EL (cell line): ENCODE measurements around the gene TACC2.
"Not testable (repeated sequence)": the region's sequence is repeated elsewhere in the genome, so short reads cannot be mapped to it uniquely, and the experiment has no call there.

Experiments
- DNase-seq: peaks from one replicate; pipeline ENCODE4 v3.0.0-alpha.2; 2016

TACC2 gene

GRCh38 chr10:121984463-121984862, 4.5 kb upstream of the TACC2 start:
- DNase-seq: no peak

- DNase-seq: no peak
These were observed 1.2 kb downstream of the TACC2 start for GRCh38 chr10:121990015-121990677.

- DNase-seq: not testable (repeated sequence)
These were observed 2.8 kb downstream of the TACC2 start for GRCh38 chr10:121991727-121992126.

GRCh38 chr10:121994429-121994941, 5.5 kb downstream of the TACC2 start:
- no peak for DNase-seq

- no peak for DNase-seq
These were observed 9.5 kb downstream of the TACC2 start for GRCh38 chr10:121998462-121998861.

GRCh38 chr10:121999301-121999700, 10.3 kb downstream of the TACC2 start:
- no peak for DNase-seq

- DNase-seq: no peak
These were observed 12.7 kb downstream of the TACC2 start for GRCh38 chr10:122001698-122002097.

- no peak for DNase-seq
These were observed 18.5 kb downstream of the TACC2 start for GRCh38 chr10:122007415-122007814.

GRCh38 chr10:122010405-122011050, 21.6 kb downstream of the TACC2 start:
- DNase-seq: no peak

- no peak for DNase-seq
These were observed 23.8 kb downstream of the TACC2 start for GRCh38 chr10:122012731-122013130.

- no peak for DNase-seq
These were observed 24.4 kb downstream of the TACC2 start for GRCh38 chr10:122013311-122013780.

GRCh38 chr10:122014652-122015248, 25.8 kb downstream of the TACC2 start:
- DNase-seq: no peak

- not testable (repeated sequence) for DNase-seq
These were observed 29.0 kb downstream of the TACC2 start for GRCh38 chr10:122017926-122018325.

- no peak for DNase-seq
These were observed 29.5 kb downstream of the TACC2 start for GRCh38 chr10:122018491-122018890.

GRCh38 chr10:122018951-122019413, 30.0 kb downstream of the TACC2 start:
- no peak for DNase-seq

GRCh38 chr10:122019414-122019975, 30.5 kb downstream of the TACC2 start:
- DNase-seq: no peak

GRCh38 chr10:122020226-122020625, 31.3 kb downstream of the TACC2 start:
- no peak for DNase-seq

- DNase-seq: no peak
These were observed 32.4 kb downstream of the TACC2 start for GRCh38 chr10:122021379-122021778.

- DNase-seq: no peak
These were observed 32.9 kb downstream of the TACC2 start for GRCh38 chr10:122021828-122022227.

GRCh38 chr10:122022276-122022675, 33.3 kb downstream of the TACC2 start:
- no peak for DNase-seq

- DNase-seq: not testable (repeated sequence)
These were observed 34.3 kb downstream of the TACC2 start for GRCh38 chr10:122023257-122023656.

GRCh38 chr10:122029499-122030199, 40.7 kb downstream of the TACC2 start:
- DNase-seq: no peak

- DNase-seq: no peak
These were observed 41.2 kb downstream of the TACC2 start for GRCh38 chr10:122030200-122030552.
